Tibial artery (tissue), 4 donors: ENCODE results near the gene SH3BGRL2.

ENCODE experiments used
- DNase-seq, 2 donors: peaks; one replicate each; pipeline ENCODE4 v3.0.0-alpha.2; 2019
- H3K27ac ChIP-seq, 2 donors: fragments of 200-600 bp; sonication (generic) in 1 of 2; 1 replicate in 1 of 2; 2 replicates in 1 of 2; pipeline ENCODE4 v1.5.1; 2018 to 2019; ENCODE audit warnings: mild to moderate bottlenecking in 1 of 2
- H3K27me3 ChIP-seq, 2 donors: fragments of 200-600 bp; sonication (generic) in 1 of 2; one replicate each; pipeline versions ENCODE4 v1.5.1 to v1.6.0; 2016 to 2019
- H3K36me3 ChIP-seq, 3 donors: fragments of 200-600 bp; sonication (generic) in 2 of 3; one replicate each; pipeline ENCODE4 v1.5.1; 2016 to 2019; ENCODE audit warnings: mild to moderate bottlenecking in 2 of 3
- H3K4me1 ChIP-seq, 4 donors: fragments of 200-600 bp; sonication (generic) in 2 of 4; 1 replicate in 3 of 4; 2 replicates in 1 of 4; pipeline ENCODE4 v1.5.1; 2016 to 2019
- H3K4me3 ChIP-seq, 2 donors: fragments of 200-600 bp; sonication (generic) in 1 of 2; 1 replicate in 1 of 2; 2 replicates in 1 of 2; pipeline ENCODE4 v1.5.1; 2018 to 2019; ENCODE audit warnings: mild to moderate bottlenecking in 2 of 2
- H3K9me3 ChIP-seq, 3 donors: fragments of 200-600 bp; sonication (generic) in 1 of 3; one replicate each; pipeline ENCODE4 v1.5.1; 2016 to 2019
- CTCF ChIP-seq, 2 experiments: fragments of 200-600 bp in 1 of 2; fragments of 450-650 bp in 1 of 2; IDR thresholded peaks; one replicate each; pipeline ENCODE4 v1.5.1; 2017 to 2019; ENCODE audit warnings: antibody characterized with exemption in 2 of 2, mild to moderate bottlenecking in 1 of 2, moderate library complexity in 1 of 2
- intact Hi-C: fragments of 100-400 bp; cut with DNase I; formaldehyde crosslinking; loops from one replicate; pipeline ENCODE4 v1.15.0; 2023; ENCODE audit warnings: low total_unique reads

Gene SH3BGRL2

GRCh38 chr6:79630883-79631692 lies at the start of gene SH3BGRL2:
Gene SH3BGRL2, plus strand, starts transcription at chr6:79631329. Its CDS starts 133 bp downstream, at chr6:79631462.
- TF ChIP-seq CTCF (IDR thresholded peaks at IDR 0.05): no peak
- no peaks in the 10 kb centered on the region for H3K36me3 ChIP-seq
- DNase-seq: peak; percentile 60 to 76
- peak within 1 kb of the TSS; percentile 14 to 49 for H3K27ac ChIP-seq
- no peaks in the 10 kb centered on the region for H3K9me3 ChIP-seq
- H3K4me1 ChIP-seq: peaks cover 0 to 22% (median 10%) of the 10 kb centered on the region in 4 donors
- H3K27me3 ChIP-seq: no peaks in the 10 kb centered on the region
- peak within 1 kb of the TSS; percentile 67 for H3K4me3 ChIP-seq
- intact Hi-C loops: no loop called here

- TF ChIP-seq CTCF (IDR thresholded peaks at IDR 0.05): no peak
- Histone ChIP-seq H3K27ac (no peak overlapping the region), H3K4me3 (no peak overlapping the region), H3K9me3 (peaks cover 0 to 13% (median 0%) of the 10 kb centered on the region in 3 donors), H3K4me1 (no peaks in the 10 kb centered on the region), H3K36me3 (no peaks in the 10 kb centered on the region), H3K27me3 (no peaks in the 10 kb centered on the region)
- intact Hi-C loops: no loop called here
- no peak for DNase-seq
Measured at GRCh38 chr6:79584332-79584731, 46.8 kb upstream of the SH3BGRL2 start.

DNA sequence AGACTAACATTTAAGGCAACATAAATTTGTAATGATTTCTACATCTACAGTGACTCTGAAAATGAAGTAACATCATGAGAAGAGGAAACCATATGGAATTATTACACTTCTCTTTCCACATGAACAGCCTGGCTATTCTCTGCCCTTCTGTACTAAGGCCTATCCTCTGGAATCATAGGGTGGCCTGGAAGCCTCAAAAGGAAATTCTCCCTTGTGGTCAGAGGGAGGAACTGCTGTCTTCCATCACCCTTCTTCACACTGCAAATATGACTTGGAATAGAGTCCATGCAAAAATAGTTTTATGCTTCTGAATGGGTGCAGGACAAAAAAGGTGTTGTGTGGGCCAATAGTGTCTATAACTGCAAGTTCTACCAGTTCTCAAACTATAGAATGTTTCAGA lies 44.6 kb upstream of the SH3BGRL2 start:
- H3K27me3 ChIP-seq: no peaks in the 10 kb centered on the region
- H3K9me3 ChIP-seq: peaks cover 0 to 6% (median 0%) of the 10 kb centered on the region in 3 donors
- no peak for DNase-seq
- TF ChIP-seq CTCF (IDR thresholded peaks at IDR 0.05): no peak
- H3K4me1 ChIP-seq: no peaks in the 10 kb centered on the region
- intact Hi-C loops: no loop called here
- H3K27ac ChIP-seq: no peak overlapping the region
- no peak overlapping the region for H3K4me3 ChIP-seq
- no peaks in the 10 kb centered on the region for H3K36me3 ChIP-seq

DNA sequence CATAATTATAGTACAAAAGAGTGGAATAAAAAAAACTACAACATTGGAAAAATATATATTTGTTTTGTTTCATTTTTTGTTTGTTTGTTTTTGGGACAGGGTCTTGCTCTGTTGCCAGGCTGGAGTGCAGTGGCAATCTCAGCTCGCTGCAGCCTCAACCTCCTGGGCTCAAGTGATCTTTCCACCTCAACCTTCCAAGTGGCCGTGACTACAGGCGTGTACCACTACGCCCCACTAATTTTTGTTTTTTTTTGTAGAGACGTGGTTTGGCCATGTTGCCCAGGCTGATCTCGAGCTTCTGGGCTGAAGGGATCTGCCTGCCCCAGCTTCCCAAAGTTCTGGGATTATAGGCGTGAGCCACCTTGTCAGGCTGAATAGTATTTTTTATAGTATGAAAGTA lies 41.4 kb upstream of the SH3BGRL2 start:
- intact Hi-C loops: no loop called here
- no peak for TF ChIP-seq CTCF (IDR thresholded peaks at IDR 0.05)
- H3K27me3 ChIP-seq: no peaks in the 10 kb centered on the region
- H3K36me3 ChIP-seq: no peaks in the 10 kb centered on the region
- no peaks in the 10 kb centered on the region for H3K9me3 ChIP-seq
- no peak for DNase-seq
- no peak overlapping the region for H3K4me3 ChIP-seq
- no peak overlapping the region for H3K27ac ChIP-seq
- H3K4me1 ChIP-seq: no peaks in the 10 kb centered on the region

- intact Hi-C loops: no loop called here
- TF ChIP-seq CTCF (IDR thresholded peaks at IDR 0.05): no peak
- Histone ChIP-seq H3K27ac (no peak overlapping the region), H3K9me3 (no peaks in the 10 kb centered on the region), H3K27me3 (no peaks in the 10 kb centered on the region), H3K4me3 (no peak overlapping the region), H3K4me1 (peaks cover 0 to 11% (median 4%) of the 10 kb centered on the region in 4 donors), H3K36me3 (no peaks in the 10 kb centered on the region)
- no peak for DNase-seq
Measured at GRCh38 chr6:79597155-79597554, 34.0 kb upstream of the SH3BGRL2 start.
